Panc1 (cell line): ENCODE data around the gene SBF2. TPM values are rescaled to one million over a fixed set of nuclear protein-coding genes. Genes with fewer than 3 reads are reported as not detected.

Source experiments
- ATAC-seq: fragments of 200-7000 bp; cut with Tn5 transposase; 2 replicates; pipeline ENCODE4 v1.9.1; 2020; ENCODE audit warnings: mild to moderate bottlenecking, moderate library complexity
- BruUV-seq: library from RNA; stranded (reverse); fragments of 400-500 nt; replicated peaks from 2 replicates; lab custom pipeline; 2021; lab: Mats Ljungman, UMichigan
- CTCF ChIA-PET: fragments of 300-600 bp; sonication (Branson Sonifier 250); formaldehyde crosslinking; loops from one replicate; lab custom pipeline; 2022; ENCODE audit warnings: antibody characterized with exemption; lab: Charles Lee
- POLR2A ChIA-PET: fragments of 300-600 bp; sonication (Branson Sonifier 250); formaldehyde crosslinking; loops from one replicate; lab custom pipeline; 2022; ENCODE audit warnings: antibody characterized with exemption; lab: Charles Lee
- DNase-seq: peaks from one replicate; pipeline ENCODE4 v3.0.0-alpha.2; 2010; ENCODE audit warnings: low read depth, low spot score
- H3K27ac ChIP-seq: 2 replicates; pipeline ENCODE4 v1.5.1; 2011; ENCODE audit warnings: mild to moderate bottlenecking, low read length, inconsistent platforms
- H3K27me3 ChIP-seq: fragments of 200-500 bp; sonication (Bioruptor generic); 2 replicates; pipeline ENCODE4 v1.6.0; 2014; ENCODE audit warnings: low read length, inconsistent platforms; ENCODE audit not compliant: control insufficient read depth, insufficient read depth
- H3K36me3 ChIP-seq: fragments of 200-500 bp; sonication (Bioruptor generic); 2 replicates; pipeline ENCODE4 v1.5.1; 2014; ENCODE audit warnings: inconsistent platforms, mild to moderate bottlenecking, low read length, moderate library complexity; ENCODE audit not compliant: control insufficient read depth, insufficient read depth
- H3K4me1 ChIP-seq: 2 replicates; pipeline ENCODE4 v1.5.1; 2011; ENCODE audit warnings: inconsistent platforms, mild to moderate bottlenecking, low read length, moderate library complexity; ENCODE audit not compliant: control insufficient read depth, insufficient read depth
- H3K4me3 ChIP-seq, 2 experiments: 2 replicates each; pipeline ENCODE4 v1.5.1; 2011 to 2012; ENCODE audit warnings: low read depth in 2 of 2, low read length in 2 of 2, mild to moderate bottlenecking in 2 of 2, inconsistent platforms in 1 of 2, moderate library complexity in 1 of 2
- H3K9me3 ChIP-seq: fragments of 200-500 bp; sonication (Bioruptor generic); 2 replicates; pipeline ENCODE4 v1.5.1; 2014; ENCODE audit warnings: low read depth, mild to moderate bottlenecking, inconsistent platforms, low read length, moderate library complexity; ENCODE audit not compliant: control insufficient read depth, insufficient read depth
- CTCF ChIP-seq: fragments of 450-650 bp; IDR thresholded peaks from 2 replicates; pipeline ENCODE4 v1.5.1; 2017; ENCODE audit warnings: mild to moderate bottlenecking
- POLR2AphosphoS5 ChIP-seq: IDR thresholded peaks from 2 replicates; pipeline ENCODE4 v1.6.1; 2012; ENCODE audit warnings: mild to moderate bottlenecking, low read depth, low read length, moderate library complexity
- REST ChIP-seq, 2 experiments: IDR thresholded peaks; 2 replicates each; pipeline ENCODE4 v1.6.1; 2011 to 2012; ENCODE audit warnings: low read depth in 2 of 2, control low read depth in 1 of 2, low read length in 1 of 2, mild to moderate bottlenecking in 1 of 2, moderate library complexity in 1 of 2; ENCODE audit not compliant: insufficient read depth in 1 of 2
- SIN3A ChIP-seq: IDR thresholded peaks from 2 replicates; pipeline ENCODE4 v1.6.1; 2012; ENCODE audit warnings: low read depth, mild to moderate bottlenecking, low read length, moderate library complexity, borderline replicate concordance; ENCODE audit not compliant: insufficient read depth
- TCF7L2 ChIP-seq: IDR thresholded peaks from 2 replicates; pipeline ENCODE4 v1.6.1; 2011; ENCODE audit warnings: mild to moderate bottlenecking, low read depth, low read length, inconsistent platforms
- in situ Hi-C: cut with HindIII; loops from 2 replicates; pipeline ENCODE4 v1.10.0; 2016; ENCODE audit warnings: low sequenced_read_pairs, low pct_unique_long_range_greater_than_20kb
- intact Hi-C: fragments of 100-400 bp; cut with micrococcal nuclease; formaldehyde crosslinking; loops from one replicate; pipeline ENCODE4 v1.10.0; 2022; ENCODE audit not compliant: unreplicated experiment
- total RNA-seq: library from RNA; stranded (reverse); gene quantifications from one replicate; pipeline ENCODE4 v1.2.1, GENCODE V29; 2021; ENCODE audit not compliant: unreplicated experiment

SBF2 gene
- total RNA-seq, 1 experiment from 2014 or later = 65.0 TPM

DNA sequence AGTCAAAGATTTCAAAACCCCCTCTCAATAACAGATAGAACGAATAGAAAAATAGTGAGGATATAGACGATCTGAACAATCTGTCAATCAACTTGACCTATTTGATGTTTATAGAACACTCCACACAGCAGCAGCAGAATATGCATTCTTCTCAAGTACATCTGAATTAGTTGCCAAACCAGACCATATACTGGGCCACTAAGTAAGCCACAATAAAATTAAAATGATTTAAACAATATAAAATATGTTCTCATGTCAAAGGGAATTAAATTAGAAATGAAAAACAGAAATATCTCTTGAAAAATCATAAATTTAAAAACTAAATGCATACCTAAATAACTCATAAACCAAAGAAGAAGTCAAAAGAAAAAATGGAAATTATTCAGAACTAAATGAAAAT is 229.2 kb downstream of the SBF2 start:
- no TSS peak for BruUV-seq

DNA sequence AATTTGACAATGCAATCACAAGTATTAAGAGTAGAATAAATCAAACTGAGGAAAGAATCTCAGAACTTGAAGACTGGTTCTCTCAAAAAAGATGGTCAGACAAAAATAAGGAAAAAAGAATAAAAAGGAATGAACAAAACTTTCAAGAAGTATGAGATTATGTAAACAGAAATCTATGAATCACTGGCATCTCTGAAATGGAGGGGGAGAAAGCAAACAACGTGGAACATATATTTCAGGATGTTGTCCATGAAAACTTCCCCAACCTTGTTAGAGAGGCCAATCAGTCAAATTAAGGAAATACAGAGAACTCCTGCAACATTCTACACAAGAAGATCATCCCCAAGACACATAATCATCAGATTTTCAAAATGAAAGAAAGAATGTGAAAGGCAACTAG is 235.7 kb downstream of the SBF2 start:
- H3K9me3 ChIP-seq = peaks cover 9% of the 10 kb centered on the region; the same call in 1 of the 2 replicates
- BruUV-seq = no TSS peak
- ATAC-seq = no peak
- H3K36me3 ChIP-seq = no peaks in the 10 kb centered on the region
- POLR2A ChIA-PET = no interaction called here
- H3K27ac ChIP-seq = no peak overlapping the region; the same call in 1 of the 2 replicates
- CTCF ChIA-PET = no interaction called here
- intact Hi-C loops (no loop called here), in situ Hi-C loops (no loop called here)
- H3K4me1 ChIP-seq = peaks cover 7% of the 10 kb centered on the region; the same call in 1 of the 2 replicates
- no peak overlapping the region for H3K4me3 ChIP-seq
- DNase-seq = no peak
- H3K27me3 ChIP-seq = no peaks in the 10 kb centered on the region
- TF ChIP-seq SIN3A (no peak), TCF7L2 (no peak)

More for the DNA sequence above, 229.2 kb downstream of the SBF2 start:
- ATAC-seq = no peak
- ChIA-PET POLR2A (interaction anchor here (0.6 kb wide), 1 partner anchor 222 kb away, joined by 3 read pairs; no protein-coding TSS in a partner anchor), CTCF (no interaction called here)
- Histone ChIP-seq H3K4me1 (peaks cover 25% of the 10 kb centered on the region), H3K27ac (peak overlapping the region; percentile 44; the same call in 1 of the 2 replicates), H3K9me3 (no peaks in the 10 kb centered on the region; the same call in 1 of the 2 replicates), H3K4me3 (no peak overlapping the region), H3K36me3 (no peaks in the 10 kb centered on the region), H3K27me3 (no peaks in the 10 kb centered on the region)
- no peak for DNase-seq
- in situ Hi-C loops (no loop called here), intact Hi-C loops (no loop called here)
- TF ChIP-seq REST (IDR thresholded peaks at IDR 0.05; ENCODE audit: insufficient read depth in 1 of 2, low read depth in 2 of 2, low read length in 1 of 2) (no peak), POLR2AphosphoS5 (no peak), TCF7L2 (no peak), CTCF (no peak), SIN3A (no peak)

- ChIA-PET POLR2A (interaction anchor here (0.6 kb wide), 2 partner anchors 219 to 251 kb away, joined by 3 read pairs; no protein-coding TSS in a partner anchor), CTCF (interaction anchor here (0.7 kb wide), 1 partner anchor 42 kb away, joined by 6 read pairs; no protein-coding TSS in a partner anchor)
- BruUV-seq = no TSS peak
- no peak for DNase-seq
- Histone ChIP-seq H3K27ac (peak overlapping the region; percentile 68), H3K9me3 (peaks cover 6% of the 10 kb centered on the region; the same call in 1 of the 2 replicates), H3K36me3 (no peaks in the 10 kb centered on the region), H3K4me3 (no peak overlapping the region), H3K27me3 (no peaks in the 10 kb centered on the region), H3K4me1 (peaks cover 36% of the 10 kb centered on the region)
- in situ Hi-C loops = no loop called here
- TF ChIP-seq REST (IDR thresholded peaks at IDR 0.05; ENCODE audit: insufficient read depth in 1 of 2, low read depth in 2 of 2, low read length in 1 of 2) (no peak), SIN3A (no peak), CTCF (no peak), POLR2AphosphoS5 (no peak), TCF7L2 (no peak)
- intact Hi-C loops = no loop called here
- peak; percentile 38; the same call in 1 of the 2 replicates for ATAC-seq
Observed at GRCh38 chr11:10051868-10052586, 242.0 kb downstream of the SBF2 start.
